Smooth muscle cell (in vitro differentiated cells): ENCODE data around the gene MAGI2. TPM values are rescaled to one million over a fixed set of nuclear protein-coding genes. Genes with fewer than 3 reads are reported as not detected.

Experiments
- DNase-seq: peaks from one replicate; lab custom pipeline; 2025; ENCODE audit not compliant: unreplicated experiment; lab: John Stamatoyannopoulos, UW
- H2AFZ ChIP-seq: fragments of 200-600 bp; sonication (generic); 2 replicates; pipeline ENCODE4 v1.6.0; 2016; ENCODE audit warnings: antibody characterized with exemption, low read depth, mild to moderate bottlenecking
- H3F3A ChIP-seq: fragments of 200-600 bp; sonication (generic); 2 replicates; pipeline ENCODE4 v1.6.0; 2017; ENCODE audit warnings: antibody characterized with exemption, low read depth
- H3K27ac ChIP-seq: fragments of 200-600 bp; sonication (generic); 2 replicates; pipeline ENCODE4 v1.5.1; 2016; ENCODE audit warnings: low read depth, mild to moderate bottlenecking
- H3K27me3 ChIP-seq: fragments of 200-600 bp; sonication (generic); 2 replicates; pipeline ENCODE4 v1.6.1; 2016; ENCODE audit warnings: low read depth, mild to moderate bottlenecking
- H3K36me3 ChIP-seq: fragments of 200-600 bp; sonication (generic); 2 replicates; pipeline ENCODE4 v1.5.1; 2016; ENCODE audit warnings: low read depth
- H3K4me1 ChIP-seq: fragments of 200-600 bp; sonication (generic); 2 replicates; pipeline ENCODE4 v1.5.1; 2016; ENCODE audit warnings: low read depth
- H3K4me2 ChIP-seq: fragments of 200-600 bp; sonication (generic); 2 replicates; pipeline ENCODE4 v1.6.0; 2016; ENCODE audit warnings: mild to moderate bottlenecking
- H3K4me3 ChIP-seq: fragments of 200-600 bp; sonication (generic); 2 replicates; pipeline ENCODE4 v1.5.1; 2016; ENCODE audit warnings: mild to moderate bottlenecking
- H3K79me2 ChIP-seq: fragments of 200-600 bp; sonication (generic); 2 replicates; pipeline ENCODE4 v1.6.0; 2016; ENCODE audit warnings: low read depth, mild to moderate bottlenecking
- H3K9ac ChIP-seq: fragments of 200-600 bp; sonication (generic); 2 replicates; pipeline ENCODE4 v1.6.0; 2016; ENCODE audit warnings: low read depth
- H3K9me3 ChIP-seq: fragments of 200-600 bp; sonication (generic); replicated peaks from 2 replicates; pipeline ENCODE4 v1.5.1; 2016; ENCODE audit warnings: low read depth
- H4K20me1 ChIP-seq: fragments of 200-600 bp; sonication (generic); 2 replicates; pipeline ENCODE4 v1.6.0; 2016; ENCODE audit warnings: low read depth
- WGBS: methylation state at CpG from one replicate; pipeline ENCODE4 v1.1.7; 2016; ENCODE audit warnings: low lambda C conversion rate; 5-methylcytosine and 5-hydroxymethylcytosine counted together
- polyA plus RNA-seq: library from polyadenylated mRNA; unstranded; fragments of >200 nt; fragmentation: Nextera tagmentation; extraction: Ambion mirVana; gene quantifications from 2 replicates; pipeline ENCODE4 v1.2.1, GENCODE V29; 2016
- total RNA-seq: library from RNA; depleted of rRNA; stranded (reverse); fragments of >200 nt; gene quantifications from 2 replicates; pipeline ENCODE4 v1.2.3, GENCODE V29; 2014
- TF ChIP-seq, protein P1 (sequence below): fragments of 200-600 bp; sonication (generic); IDR thresholded peaks from 2 replicates; pipeline ENCODE4 v1.5.1; 2017; ENCODE audit warnings: borderline replicate concordance, mild to moderate bottlenecking, antibody characterized with exemption; ENCODE audit not compliant: insufficient read depth, poor library complexity, severe bottlenecking

MAGI2 gene
- total and polyA plus RNA-seq, 2 experiments from 2014 or later: 3.4 to 10.7 TPM

DNA sequence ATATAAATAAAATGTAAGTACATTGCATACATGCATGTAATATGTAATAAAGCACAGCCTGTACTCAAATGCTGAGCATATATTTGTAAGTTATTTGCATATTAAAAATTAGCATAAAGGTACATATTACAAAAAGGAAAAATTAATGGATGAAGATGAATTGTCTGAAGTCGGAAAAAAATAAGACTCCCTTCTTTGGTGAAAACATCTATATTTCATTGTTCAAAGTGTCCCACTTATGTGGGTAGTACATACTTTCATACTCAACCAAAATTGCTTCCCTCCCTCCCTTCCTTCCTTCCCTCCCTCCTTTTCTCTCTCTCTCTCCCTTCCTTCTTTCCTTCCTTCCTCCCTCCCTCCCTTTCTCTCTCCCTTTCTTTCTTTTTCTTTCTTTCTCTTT, 498.1 kb downstream of the MAGI2 start:
- no peaks in the 10 kb centered on the region for H4K20me1 ChIP-seq
- H3K27ac ChIP-seq: no peak overlapping the region
- no peaks in the 10 kb centered on the region for H3K4me1 ChIP-seq
- no peaks in the 10 kb centered on the region for H3K9me3 ChIP-seq
- no peaks in the 10 kb centered on the region for H3F3A ChIP-seq
- H3K79me2 ChIP-seq: no peaks in the 10 kb centered on the region
- H3K4me2 ChIP-seq: no peak overlapping the region
- DNase-seq: no peak
- H3K9ac ChIP-seq: no peak overlapping the region
- no peaks in the 10 kb centered on the region for H3K36me3 ChIP-seq
- TF ChIP-seq, protein P1, sequence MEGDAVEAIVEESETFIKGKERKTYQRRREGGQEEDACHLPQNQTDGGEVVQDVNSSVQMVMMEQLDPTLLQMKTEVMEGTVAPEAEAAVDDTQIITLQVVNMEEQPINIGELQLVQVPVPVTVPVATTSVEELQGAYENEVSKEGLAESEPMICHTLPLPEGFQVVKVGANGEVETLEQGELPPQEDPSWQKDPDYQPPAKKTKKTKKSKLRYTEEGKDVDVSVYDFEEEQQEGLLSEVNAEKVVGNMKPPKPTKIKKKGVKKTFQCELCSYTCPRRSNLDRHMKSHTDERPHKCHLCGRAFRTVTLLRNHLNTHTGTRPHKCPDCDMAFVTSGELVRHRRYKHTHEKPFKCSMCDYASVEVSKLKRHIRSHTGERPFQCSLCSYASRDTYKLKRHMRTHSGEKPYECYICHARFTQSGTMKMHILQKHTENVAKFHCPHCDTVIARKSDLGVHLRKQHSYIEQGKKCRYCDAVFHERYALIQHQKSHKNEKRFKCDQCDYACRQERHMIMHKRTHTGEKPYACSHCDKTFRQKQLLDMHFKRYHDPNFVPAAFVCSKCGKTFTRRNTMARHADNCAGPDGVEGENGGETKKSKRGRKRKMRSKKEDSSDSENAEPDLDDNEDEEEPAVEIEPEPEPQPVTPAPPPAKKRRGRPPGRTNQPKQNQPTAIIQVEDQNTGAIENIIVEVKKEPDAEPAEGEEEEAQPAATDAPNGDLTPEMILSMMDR: no peak
- H3K27me3 ChIP-seq: no peaks in the 10 kb centered on the region
- no peak overlapping the region for H3K4me3 ChIP-seq
- WGBS: 88% methylated on average over 1 of the region's 1 CpG
- H2AFZ ChIP-seq: no peak overlapping the region

DNA sequence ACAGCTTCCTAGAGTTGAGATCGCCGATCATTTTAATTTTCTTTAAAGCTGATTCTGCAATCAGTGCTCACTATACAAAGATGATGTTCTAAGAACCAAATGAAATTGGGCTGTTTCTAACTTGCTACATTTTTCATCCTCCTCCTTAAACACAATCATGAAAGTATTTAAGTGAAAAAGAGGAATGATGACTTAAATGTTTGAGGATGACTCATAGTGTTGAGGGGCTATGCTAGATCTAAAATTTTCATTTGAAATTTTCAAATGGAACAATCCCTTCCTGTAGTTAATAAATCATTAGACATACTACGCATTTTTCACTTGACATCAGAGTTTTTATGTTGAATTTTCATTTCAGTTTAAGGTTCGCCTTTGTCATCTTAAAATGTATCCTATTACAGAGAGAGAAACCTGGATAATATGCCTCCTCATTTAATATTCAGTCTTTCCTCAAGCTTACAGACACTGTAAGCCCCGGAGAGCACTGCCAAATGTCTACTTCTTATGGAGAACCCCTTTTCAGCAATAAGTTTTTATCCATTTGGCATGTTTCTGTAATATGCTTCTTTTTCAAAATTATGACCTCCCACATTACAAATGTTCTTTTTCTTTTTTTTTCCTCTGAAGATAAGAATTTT, 499.6 kb downstream of the MAGI2 start:
- H3K27ac ChIP-seq: no peak overlapping the region
- H3K36me3 ChIP-seq: no peaks in the 10 kb centered on the region
- no peak for DNase-seq
- TF ChIP-seq, protein P1: no peak
- WGBS: 94% methylated on average over 5 of the region's 5 CpGs
- no peaks in the 10 kb centered on the region for H4K20me1 ChIP-seq
- no peak overlapping the region for H3K9ac ChIP-seq
- H3K4me1 ChIP-seq: no peaks in the 10 kb centered on the region
- H3K9me3 ChIP-seq: no peaks in the 10 kb centered on the region
- no peaks in the 10 kb centered on the region for H3K27me3 ChIP-seq
- no peaks in the 10 kb centered on the region for H3K79me2 ChIP-seq
- no peak overlapping the region for H3K4me2 ChIP-seq
- no peak overlapping the region for H2AFZ ChIP-seq
- H3K4me3 ChIP-seq: no peak overlapping the region
- H3F3A ChIP-seq: no peaks in the 10 kb centered on the region

DNA sequence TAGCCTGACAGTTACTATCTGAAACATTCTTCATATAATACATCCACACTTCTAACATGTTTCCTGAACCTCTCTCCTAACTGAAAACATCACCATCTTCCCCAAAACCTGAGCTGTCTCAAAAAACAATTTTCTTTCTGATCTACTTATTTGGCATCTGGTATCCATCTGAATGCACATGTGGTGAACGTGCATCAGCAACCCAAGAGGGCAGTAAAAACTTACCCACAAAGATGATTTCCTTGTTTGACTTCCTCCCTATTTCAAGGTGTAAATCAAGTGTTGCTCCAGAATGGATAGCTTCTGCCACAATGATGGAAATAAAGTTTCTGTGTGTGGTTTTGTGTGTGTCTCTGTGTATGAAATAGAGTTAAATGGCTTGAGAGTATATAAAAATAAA, 500.4 kb downstream of the MAGI2 start:
- DNase-seq: no peak
- H3K4me3 ChIP-seq: no peak overlapping the region
- no peaks in the 10 kb centered on the region for H4K20me1 ChIP-seq
- TF ChIP-seq, protein P1: no peak
- no peak overlapping the region for H3K27ac ChIP-seq
- no peak overlapping the region for H3K9ac ChIP-seq
- 62% methylated on average over 1 of the region's 1 CpG for whole genome bisulfite sequencing
- no peaks in the 10 kb centered on the region for H3K9me3 ChIP-seq
- H2AFZ ChIP-seq: no peak overlapping the region
- H3K4me1 ChIP-seq: no peaks in the 10 kb centered on the region
- H3K79me2 ChIP-seq: no peaks in the 10 kb centered on the region
- H3F3A ChIP-seq: no peaks in the 10 kb centered on the region
- H3K36me3 ChIP-seq: no peaks in the 10 kb centered on the region
- no peak overlapping the region for H3K4me2 ChIP-seq
- no peaks in the 10 kb centered on the region for H3K27me3 ChIP-seq

DNA sequence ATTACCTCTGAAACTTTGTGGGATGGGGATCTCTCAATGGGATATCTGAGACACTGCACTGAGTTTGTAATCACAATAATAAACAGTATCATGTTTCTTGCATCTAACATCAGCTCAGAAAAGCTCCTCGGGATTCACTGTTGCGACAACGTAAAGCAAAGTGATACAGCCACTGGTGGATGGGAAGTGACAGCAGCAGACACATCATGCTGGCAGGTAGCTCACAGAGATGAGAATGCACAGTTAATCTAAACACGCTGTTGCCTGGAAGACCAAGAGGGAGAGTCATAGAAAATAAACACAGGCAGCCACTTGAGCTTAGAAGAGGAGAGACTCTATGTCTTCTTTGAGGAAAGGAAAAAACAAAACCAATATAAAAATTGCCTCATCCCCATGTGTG, 513.8 kb downstream of the MAGI2 start:
- no peaks in the 10 kb centered on the region for H3K79me2 ChIP-seq
- TF ChIP-seq, protein P1: no peak
- H3K4me3 ChIP-seq: no peak overlapping the region
- no peak overlapping the region for H3K4me2 ChIP-seq
- H2AFZ ChIP-seq: no peak overlapping the region
- H3K9me3 ChIP-seq: no peaks in the 10 kb centered on the region
- 88% methylated on average over 4 of the region's 4 CpGs for WGBS
- no peak overlapping the region for H3K27ac ChIP-seq
- no peaks in the 10 kb centered on the region for H4K20me1 ChIP-seq
- DNase-seq: no peak
- H3K9ac ChIP-seq: no peak overlapping the region
- H3F3A ChIP-seq: no peaks in the 10 kb centered on the region
- H3K27me3 ChIP-seq: no peaks in the 10 kb centered on the region
- H3K4me1 ChIP-seq: no peaks in the 10 kb centered on the region
- no peaks in the 10 kb centered on the region for H3K36me3 ChIP-seq
